Erythroblast (primary cell): ENCODE measurements around the gene NDUFB11.

Source experiments
- DNase-seq, 2 experiments: peaks; one replicate each; lab custom pipeline; 2025; lab: John Stamatoyannopoulos, UW
- GATA1 ChIP-seq: IDR thresholded peaks from 2 replicates; pipeline ENCODE4 v1.6.1; 2011; ENCODE audit warnings: low read depth, mild to moderate bottlenecking, control low read depth, low read length, moderate library complexity
- POLR2A ChIP-seq: IDR thresholded peaks from 2 replicates; pipeline ENCODE4 v1.6.1; 2011; ENCODE audit warnings: mild to moderate bottlenecking, low read length

The NDUFB11 gene

GRCh38 chrX:47169726-47170515 lies 25.4 kb upstream of the NDUFB11 start:
- no peak for DNase-seq
- TF ChIP-seq GATA1 (no peak), POLR2A (no peak)

DNA sequence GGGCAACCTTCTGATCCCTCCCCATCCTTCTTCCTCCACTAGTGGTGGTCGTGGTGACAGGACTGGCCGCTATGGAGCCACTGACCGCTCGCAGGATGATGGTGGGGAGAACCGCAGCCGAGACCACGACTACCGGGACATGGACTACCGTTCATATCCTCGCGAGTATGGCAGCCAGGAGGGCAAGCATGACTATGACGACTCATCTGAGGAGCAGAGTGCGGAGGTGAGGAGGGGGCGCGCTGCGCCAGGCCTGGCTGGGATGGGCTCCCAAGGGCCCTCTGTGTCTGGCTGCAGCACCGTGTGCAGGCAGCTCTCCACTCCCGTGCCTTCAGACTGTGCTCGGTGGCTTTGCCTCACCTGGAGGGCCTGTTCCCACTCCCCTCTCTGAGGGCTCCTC lies 24.8 kb upstream of the NDUFB11 start:
- TF ChIP-seq GATA1 (no peak), POLR2A (no peak)
- no peak for DNase-seq

DNA sequence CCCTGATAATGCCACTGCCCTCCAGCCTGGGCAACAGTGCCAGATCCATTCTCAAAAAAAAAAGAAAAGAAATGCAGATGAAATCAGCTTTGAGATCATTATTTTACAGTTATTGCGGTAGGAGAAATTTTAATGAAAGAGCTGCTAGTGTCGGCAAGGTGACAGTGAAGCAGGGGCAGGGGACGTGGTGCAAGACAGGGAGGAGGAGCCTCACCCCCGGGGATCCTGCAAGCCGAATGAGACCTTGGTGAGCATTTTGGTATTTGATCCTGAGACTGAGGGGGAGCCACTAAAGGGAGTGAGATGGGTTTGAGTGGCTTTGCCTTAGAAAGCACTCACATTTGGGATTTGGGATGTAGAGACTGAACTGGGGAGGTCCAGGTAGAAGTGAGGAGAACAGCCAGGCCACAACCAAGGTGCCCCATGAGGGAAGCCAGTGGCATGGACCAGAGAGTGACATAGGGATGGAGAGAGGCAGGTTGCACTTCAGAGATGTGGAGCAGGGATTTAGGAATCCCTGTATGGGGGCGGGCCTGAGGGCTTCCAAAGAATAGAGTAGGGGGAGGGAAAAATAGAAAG lies 24.1 kb upstream of the NDUFB11 start:
- TF ChIP-seq GATA1 (no peak), POLR2A (no peak)
- no peak for DNase-seq

DNA sequence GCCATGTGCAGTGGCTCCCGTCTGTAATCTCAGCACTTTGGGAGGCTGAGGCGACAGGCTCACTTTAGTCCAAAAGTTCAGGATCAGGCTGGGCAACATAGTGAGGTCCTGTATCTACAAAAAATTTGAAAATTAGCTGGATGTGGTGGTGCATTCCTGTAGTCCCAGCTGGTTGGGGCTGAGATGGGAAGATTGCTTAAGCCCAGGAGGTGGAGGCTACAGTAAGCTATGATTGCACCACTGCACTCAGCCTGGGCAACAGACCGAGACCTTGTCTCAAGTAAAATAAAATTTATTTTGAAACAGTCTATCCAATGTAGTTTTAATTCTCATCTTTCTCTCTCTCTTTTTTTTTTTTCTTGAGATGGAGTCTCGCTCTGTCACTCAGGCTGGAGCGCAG lies 21.6 kb upstream of the NDUFB11 start:
- TF ChIP-seq GATA1: no peak
- TF ChIP-seq POLR2A: no peak
- DNase-seq: no peak

- no peak for DNase-seq
- TF ChIP-seq GATA1 (no peak), POLR2A (no peak)
Measured at GRCh38 chrX:47164420-47164819, 19.9 kb upstream of the NDUFB11 start.

- TF ChIP-seq POLR2A: no peak
- DNase-seq: no peak
Measured at GRCh38 chrX:47162927-47163583, 18.6 kb upstream of the NDUFB11 start.

- TF ChIP-seq POLR2A (no peak), GATA1 (no peak)
- no peak for DNase-seq
Measured at GRCh38 chrX:47160781-47161180, 16.3 kb upstream of the NDUFB11 start.

- TF ChIP-seq GATA1 (no peak), POLR2A (no peak)
- DNase-seq: no peak
Measured at GRCh38 chrX:47158781-47159180, 14.3 kb upstream of the NDUFB11 start.

DNA sequence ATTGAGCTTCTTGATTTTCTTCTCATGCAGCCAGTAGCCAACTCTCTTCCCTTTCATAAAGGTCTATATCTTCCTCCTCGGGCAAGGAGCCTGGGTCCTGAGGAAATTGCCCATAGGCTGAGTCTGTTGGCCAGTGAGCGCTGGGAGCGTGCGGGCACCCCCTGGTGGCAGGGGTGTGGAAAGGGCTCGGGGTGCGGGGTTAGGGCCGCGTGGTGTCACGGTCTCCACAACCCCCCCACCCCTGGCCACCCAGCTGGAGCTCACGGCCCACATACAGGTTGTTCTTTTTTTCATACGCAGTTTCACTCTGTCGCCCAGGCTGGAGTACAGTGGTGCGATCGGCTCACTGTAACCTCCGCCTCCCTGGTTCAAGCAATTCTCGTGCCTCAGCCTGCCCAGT lies 13.6 kb upstream of the NDUFB11 start:
- DNase-seq: no peak
- TF ChIP-seq POLR2A: no peak
- TF ChIP-seq GATA1: no peak

GRCh38 chrX:47156611-47157520 lies 12.4 kb upstream of the NDUFB11 start:
- no peak for DNase-seq
- TF ChIP-seq POLR2A: no peak
- TF ChIP-seq GATA1: no peak

GRCh38 chrX:47151435-47151834 lies 6.9 kb upstream of the NDUFB11 start:
- TF ChIP-seq GATA1 (no peak), POLR2A (no peak)
- DNase-seq: no peak

DNA sequence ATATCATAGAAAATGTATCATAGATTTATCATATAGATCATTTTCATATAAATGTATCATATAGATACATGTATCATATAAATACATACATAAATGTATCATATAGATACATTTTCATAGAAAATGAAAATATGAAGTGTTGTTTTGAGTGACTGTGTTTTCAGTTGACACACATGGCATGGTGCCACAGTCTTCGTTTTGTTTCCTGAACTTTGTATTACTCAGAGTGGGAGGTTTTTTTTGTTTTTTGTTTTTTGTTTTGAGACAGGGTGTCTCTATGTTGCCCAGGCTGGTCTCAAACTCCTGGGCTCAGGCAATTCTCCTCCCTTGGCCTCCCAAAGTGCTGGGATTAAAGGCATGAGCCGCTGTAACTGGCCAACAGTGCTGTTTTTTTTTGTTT lies 4.4 kb upstream of the NDUFB11 start:
- TF ChIP-seq POLR2A (no peak), GATA1 (no peak)
- DNase-seq: no peak
